Measurements from ENCODE around the gene CTDP1. TPM values are rescaled to one million over a fixed set of nuclear protein-coding genes. Genes with fewer than 3 reads are reported as not detected.

The CTDP1 gene
- total RNA-seq, 4 donors from 2014 or later, result 12.3 to 21.8 (median 16.5) TPM

GRCh38 chr18:79685281-79685680 lies 5.7 kb downstream of the CTDP1 start:
- no peaks in the 10 kb centered on the region for H3K9me3 ChIP-seq
- DNase-seq (no peak), ATAC-seq (no peak)
- H3K27me3 ChIP-seq, result no peaks in the 10 kb centered on the region
- H3K4me3 ChIP-seq, result no peak overlapping the region
- H3K36me3 ChIP-seq, result no peaks in the 10 kb centered on the region
- TF ChIP-seq POLR2A (IDR thresholded peaks at IDR 0.05), result no peak
- no peak for TF ChIP-seq CTCF (IDR thresholded peaks at IDR 0.05 in 4 of 5, conservative IDR thresholded peaks at IDR 0.05 in 1 of 5)
- H3K27ac ChIP-seq, result no peak overlapping the region
- in situ Hi-C loops (cut with MboI; ENCODE audit: low sequenced_read_pairs in 4 of 4) (no loop called here), intact Hi-C loops (cut with DNase I; ENCODE audit: low total_unique reads) (no loop called here)
- peaks cover 19 to 20% of the 10 kb centered on the region in 2 donors for H3K4me1 ChIP-seq

GRCh38 chr18:79685971-79686370 lies 6.4 kb downstream of the CTDP1 start:
- Histone ChIP-seq H3K9me3 (no peaks in the 10 kb centered on the region), H3K4me1 (peaks cover 12 to 13% of the 10 kb centered on the region in 2 donors), H3K36me3 (no peaks in the 10 kb centered on the region), H3K4me3 (no peak overlapping the region), H3K27me3 (no peaks in the 10 kb centered on the region), H3K27ac (no peak overlapping the region)
- no peak for ATAC-seq
- TF ChIP-seq CTCF (IDR thresholded peaks at IDR 0.05 in 4 of 5, conservative IDR thresholded peaks at IDR 0.05 in 1 of 5), result no peak
- no peak for DNase-seq
- intact Hi-C loops (cut with DNase I; ENCODE audit: low total_unique reads), result no loop called here
- in situ Hi-C loops (cut with MboI; ENCODE audit: low sequenced_read_pairs in 4 of 4), result no loop called here

GRCh38 chr18:79687806-79688205 lies 8.2 kb downstream of the CTDP1 start:
- H3K4me1 ChIP-seq, result peaks cover 5 to 8% of the 10 kb centered on the region in 2 donors
- no peak for ATAC-seq
- DNase-seq, result no peak
- no peaks in the 10 kb centered on the region for H3K27me3 ChIP-seq
- intact Hi-C loops (cut with DNase I; ENCODE audit: low total_unique reads), result no loop called here
- H3K4me3 ChIP-seq, result no peak overlapping the region
- TF ChIP-seq POLR2A (IDR thresholded peaks at IDR 0.05) (no peak), CTCF (IDR thresholded peaks at IDR 0.05 in 4 of 5, conservative IDR thresholded peaks at IDR 0.05 in 1 of 5) (no peak)
- H3K36me3 ChIP-seq, result no peaks in the 10 kb centered on the region
- in situ Hi-C loops (cut with MboI; ENCODE audit: low sequenced_read_pairs in 4 of 4), result no loop called here
- H3K9me3 ChIP-seq, result no peaks in the 10 kb centered on the region
- H3K27ac ChIP-seq, result no peak overlapping the region

GRCh38 chr18:79690071-79690470 lies 10.5 kb downstream of the CTDP1 start:
- ATAC-seq (no peak), DNase-seq (no peak)
- H3K4me1 ChIP-seq, result peaks cover 0 to 8% of the 10 kb centered on the region in 2 donors
- no peak overlapping the region for H3K27ac ChIP-seq
- in situ Hi-C loops (cut with MboI; ENCODE audit: low sequenced_read_pairs in 4 of 4), result no loop called here
- H3K9me3 ChIP-seq, result no peaks in the 10 kb centered on the region
- H3K36me3 ChIP-seq, result no peaks in the 10 kb centered on the region
- intact Hi-C loops (cut with DNase I; ENCODE audit: low total_unique reads), result no loop called here
- no peak for TF ChIP-seq CTCF (IDR thresholded peaks at IDR 0.05 in 4 of 5, conservative IDR thresholded peaks at IDR 0.05 in 1 of 5)
- no peak for TF ChIP-seq POLR2A (IDR thresholded peaks at IDR 0.05)
- H3K4me3 ChIP-seq, result no peak overlapping the region
- no peaks in the 10 kb centered on the region for H3K27me3 ChIP-seq

All from gastrocnemius medialis (tissue), 4 donors.